SK-N-SH treated with all-trans-retinoic acid at 6 μM for 48 hours (cell line): ENCODE measurements around the gene ERN1.

ENCODE experiments used
- CSRNP3 ChIP-seq: fragments of 250-450 bp; sonication (Bioruptor Pico); IDR thresholded peaks from 2 replicates; pipeline ENCODE4 v1.5.1; 2021; ENCODE audit warnings: mild to moderate bottlenecking, moderate library complexity
- RARB ChIP-seq: fragments of 250-450 bp; sonication (Bioruptor Pico); IDR thresholded peaks from 2 replicates; pipeline ENCODE4 v1.8.0; 2021; ENCODE audit warnings: mild to moderate bottlenecking, moderate library complexity
- SNAI2 ChIP-seq: fragments of 250-450 bp; sonication (Bioruptor Pico); IDR thresholded peaks from 2 replicates; pipeline ENCODE4 v1.5.0; 2020; ENCODE audit warnings: mild to moderate bottlenecking, moderate library complexity
- ZC3H10 ChIP-seq: fragments of 250-450 bp; sonication (Bioruptor Pico); IDR thresholded peaks from 2 replicates; pipeline ENCODE4 v1.5.1; 2021; ENCODE audit warnings: mild to moderate bottlenecking, moderate library complexity
- ZFP3 ChIP-seq: fragments of 250-450 bp; sonication (Bioruptor Pico); IDR thresholded peaks from 2 replicates; pipeline ENCODE4 v1.5.0; 2020; ENCODE audit warnings: mild to moderate bottlenecking, moderate library complexity
- ZNF565 ChIP-seq: fragments of 450-650 bp; formaldehyde crosslinking; conservative IDR thresholded peaks from 2 replicates; pipeline ENCODE4 v1.5.0; 2020; ENCODE audit warnings: low read depth, mild to moderate bottlenecking, moderate library complexity

- no peak for TF ChIP-seq ZNF565
- no peak for TF ChIP-seq RARB (CRISPR knock-in tag)
- no peak for TF ChIP-seq SNAI2
- no peak for TF ChIP-seq CSRNP3 (CRISPR knock-in tag)
- no peak for TF ChIP-seq ZC3H10 (CRISPR knock-in tag)
- TF ChIP-seq ZFP3 (CRISPR knock-in tag): no peak
Measured at GRCh38 chr17:64008830-64009229, 121.1 kb downstream of the ERN1 start.
